AG10803 (cell line): Measurements from ENCODE around the gene RASSF3.
A peak's percentile ranks its signal among the peaks of the same experiment; 100 is the strongest.

ENCODE experiments used
- DNase-seq: peaks from one replicate; pipeline ENCODE4 v3.0.0; 2010; ENCODE audit warnings: low read depth
- H3K4me3 ChIP-seq: 2 replicates; pipeline ENCODE4 v1.5.1; 2011; ENCODE audit warnings: mild to moderate bottlenecking, low read length, control low read depth
- TF ChIP-seq, protein P1 (sequence below): conservative IDR thresholded peaks from 2 replicates; pipeline ENCODE4 v1.5.1; 2011; ENCODE audit warnings: mild to moderate bottlenecking, low read length, control low read depth, inconsistent platforms

Gene RASSF3

DNA sequence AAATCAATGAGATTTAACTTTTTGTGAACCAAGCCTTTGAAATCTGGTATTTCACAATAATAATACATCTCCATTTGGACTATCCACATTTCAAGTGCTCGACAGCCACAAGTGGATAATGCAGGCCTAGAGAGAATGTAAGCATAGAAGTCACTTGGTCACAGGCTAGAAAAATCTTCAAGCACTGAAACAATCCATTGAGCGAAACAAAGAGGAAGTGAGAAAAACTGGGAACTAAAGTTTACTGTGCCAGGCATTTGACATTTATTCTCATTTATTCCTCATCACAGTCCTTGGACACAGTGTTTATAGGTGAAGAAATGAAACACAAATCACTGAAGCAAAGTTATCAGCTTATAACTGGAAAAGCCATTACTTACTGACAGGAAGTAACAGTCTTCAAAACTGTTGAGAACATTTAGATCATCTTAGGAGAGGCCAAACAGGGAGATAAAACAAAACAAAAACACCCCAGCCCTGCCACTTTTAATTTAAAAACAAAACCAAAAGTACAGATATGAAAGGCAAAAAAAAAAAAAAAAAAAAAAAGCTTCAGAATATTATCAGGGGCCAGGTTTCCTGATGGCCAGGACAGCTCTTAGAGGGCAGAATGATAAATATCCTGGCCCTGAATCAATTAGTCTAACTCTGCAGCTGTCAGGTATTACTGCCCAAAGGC, 119.8 kb downstream of the RASSF3 start:
- TF ChIP-seq, protein P1, sequence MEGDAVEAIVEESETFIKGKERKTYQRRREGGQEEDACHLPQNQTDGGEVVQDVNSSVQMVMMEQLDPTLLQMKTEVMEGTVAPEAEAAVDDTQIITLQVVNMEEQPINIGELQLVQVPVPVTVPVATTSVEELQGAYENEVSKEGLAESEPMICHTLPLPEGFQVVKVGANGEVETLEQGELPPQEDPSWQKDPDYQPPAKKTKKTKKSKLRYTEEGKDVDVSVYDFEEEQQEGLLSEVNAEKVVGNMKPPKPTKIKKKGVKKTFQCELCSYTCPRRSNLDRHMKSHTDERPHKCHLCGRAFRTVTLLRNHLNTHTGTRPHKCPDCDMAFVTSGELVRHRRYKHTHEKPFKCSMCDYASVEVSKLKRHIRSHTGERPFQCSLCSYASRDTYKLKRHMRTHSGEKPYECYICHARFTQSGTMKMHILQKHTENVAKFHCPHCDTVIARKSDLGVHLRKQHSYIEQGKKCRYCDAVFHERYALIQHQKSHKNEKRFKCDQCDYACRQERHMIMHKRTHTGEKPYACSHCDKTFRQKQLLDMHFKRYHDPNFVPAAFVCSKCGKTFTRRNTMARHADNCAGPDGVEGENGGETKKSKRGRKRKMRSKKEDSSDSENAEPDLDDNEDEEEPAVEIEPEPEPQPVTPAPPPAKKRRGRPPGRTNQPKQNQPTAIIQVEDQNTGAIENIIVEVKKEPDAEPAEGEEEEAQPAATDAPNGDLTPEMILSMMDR: no peak
- DNase-seq: no peak
- no peak overlapping the region for H3K4me3 ChIP-seq

DNA sequence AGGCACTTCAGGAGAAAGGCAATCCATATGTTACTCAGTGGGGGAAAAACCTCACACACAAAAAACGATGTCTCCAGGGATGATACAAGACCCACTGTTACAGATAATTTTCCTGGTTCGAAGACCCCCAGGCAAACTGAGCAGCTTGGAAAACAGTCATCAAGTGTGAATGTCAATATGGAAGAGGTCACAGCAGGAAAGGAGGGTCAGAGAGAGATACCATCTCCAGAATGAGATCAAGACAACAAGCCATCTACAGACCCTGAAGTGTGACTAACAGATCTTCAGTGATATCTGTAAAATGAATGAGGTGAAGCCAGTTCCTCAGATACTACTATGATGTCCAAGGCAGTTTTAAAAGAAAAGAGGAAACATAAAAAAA, 120.3 kb downstream of the RASSF3 start:
- TF ChIP-seq, protein P1: no peak
- no peak overlapping the region for H3K4me3 ChIP-seq
- DNase-seq: no peak

DNA sequence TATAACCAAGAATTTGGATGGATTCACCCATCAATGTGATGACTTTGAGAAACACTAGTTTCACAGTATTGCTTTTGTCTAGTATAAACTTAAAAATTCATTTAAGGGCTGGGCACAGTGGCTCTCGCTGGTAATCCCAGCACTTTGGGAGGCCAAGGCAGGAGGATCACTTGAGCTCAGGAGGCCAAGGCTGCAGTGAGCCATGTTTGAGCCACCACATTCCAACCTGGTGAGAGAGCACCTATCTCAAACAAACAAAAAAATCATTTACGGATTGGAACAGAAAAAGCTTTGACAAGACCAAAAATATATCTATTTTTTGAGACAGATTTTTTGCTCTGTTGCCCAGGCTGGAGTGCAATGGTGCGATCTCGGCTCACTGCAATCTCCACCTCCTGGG, 121.4 kb downstream of the RASSF3 start:
- TF ChIP-seq, protein P1: no peak

DNA sequence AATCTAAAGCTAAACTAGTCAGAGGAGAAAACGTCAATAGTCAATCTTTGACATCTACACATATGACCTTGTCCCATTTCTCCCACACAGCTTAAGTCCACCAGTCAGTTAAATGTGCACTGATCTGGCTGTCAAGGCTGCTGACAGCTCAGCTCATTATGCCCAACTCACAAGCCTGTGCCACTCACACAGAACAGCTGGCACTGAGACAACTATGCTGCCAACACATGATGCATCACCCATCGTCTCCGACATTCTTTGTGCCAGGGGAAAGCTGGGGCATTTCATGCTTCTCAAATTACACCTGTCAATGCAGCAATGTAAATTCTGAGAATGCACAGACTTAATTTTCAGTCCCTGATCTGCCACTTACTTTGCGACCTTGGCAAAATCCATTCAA, 123.6 kb downstream of the RASSF3 start:
- TF ChIP-seq, protein P1: no peak
- H3K4me3 ChIP-seq: no peak overlapping the region
- peak; percentile 15 for DNase-seq

More for the DNA sequence above, 121.4 kb downstream of the RASSF3 start:
- no peak overlapping the region for H3K4me3 ChIP-seq
- DNase-seq: no peak

DNA sequence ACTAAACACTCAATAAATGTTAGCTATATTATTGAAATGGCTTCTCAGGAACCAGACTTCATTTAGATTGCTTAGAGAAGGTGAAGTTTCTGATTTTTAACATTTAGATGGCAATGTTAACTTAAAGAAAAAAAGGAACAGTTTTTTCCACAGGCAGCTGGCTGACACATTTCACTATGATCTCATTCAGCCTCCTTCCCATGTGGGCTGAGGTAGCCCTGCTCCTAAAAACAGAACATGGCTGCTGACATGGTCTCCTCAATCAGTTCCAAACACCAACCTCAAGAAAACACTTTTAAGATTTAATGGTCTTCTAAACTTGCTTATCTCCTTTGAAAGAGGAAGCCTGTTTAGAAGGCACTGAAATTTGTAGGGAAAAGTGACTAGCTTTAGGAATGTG, 125.1 kb downstream of the RASSF3 start:
- no peak overlapping the region for H3K4me3 ChIP-seq
- TF ChIP-seq, protein P1: no peak
- DNase-seq: no peak

DNA sequence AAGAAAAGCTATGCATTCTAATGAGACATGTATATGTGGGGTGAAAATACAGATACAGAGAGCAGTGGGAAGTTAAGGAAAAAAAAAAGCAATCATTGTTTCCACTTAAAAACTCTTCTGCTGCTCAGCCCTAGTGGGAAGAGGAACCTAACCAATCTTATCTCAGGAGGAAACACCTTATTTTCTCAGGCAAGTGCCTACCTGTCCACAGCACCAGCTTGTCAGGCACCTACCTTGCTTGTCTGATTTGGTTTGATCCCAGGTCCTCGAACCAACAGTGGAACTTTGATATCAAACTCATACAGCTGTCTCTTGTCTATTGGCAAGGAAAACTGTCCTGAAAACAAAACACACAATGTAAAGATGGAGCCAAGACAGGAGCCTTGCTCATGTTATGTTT, 126.5 kb downstream of the RASSF3 start:
- H3K4me3 ChIP-seq: no peak overlapping the region
- TF ChIP-seq, protein P1: no peak
- DNase-seq: no peak

DNA sequence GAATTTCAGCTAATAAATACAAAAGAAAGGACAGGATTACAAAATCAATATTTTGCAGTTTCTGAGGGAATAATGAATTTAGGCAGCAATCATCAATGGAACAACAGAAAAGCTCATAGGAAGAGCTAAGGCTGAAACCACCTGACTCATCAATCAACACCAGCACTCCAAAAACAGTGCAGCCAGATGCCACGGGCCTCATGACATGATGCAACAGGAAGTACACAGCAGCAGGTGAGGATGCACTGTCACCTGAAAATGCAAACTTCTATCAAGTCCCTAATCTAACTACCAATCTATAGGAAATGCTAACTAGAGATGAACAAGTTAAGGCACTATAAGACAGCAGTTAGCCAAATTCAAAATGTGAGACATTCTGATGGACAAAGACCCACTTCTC, 127.2 kb downstream of the RASSF3 start:
- H3K4me3 ChIP-seq: no peak overlapping the region
- no peak for DNase-seq
- TF ChIP-seq, protein P1: no peak
